ENCODE measurements around the gene FAM117A.

DNA sequence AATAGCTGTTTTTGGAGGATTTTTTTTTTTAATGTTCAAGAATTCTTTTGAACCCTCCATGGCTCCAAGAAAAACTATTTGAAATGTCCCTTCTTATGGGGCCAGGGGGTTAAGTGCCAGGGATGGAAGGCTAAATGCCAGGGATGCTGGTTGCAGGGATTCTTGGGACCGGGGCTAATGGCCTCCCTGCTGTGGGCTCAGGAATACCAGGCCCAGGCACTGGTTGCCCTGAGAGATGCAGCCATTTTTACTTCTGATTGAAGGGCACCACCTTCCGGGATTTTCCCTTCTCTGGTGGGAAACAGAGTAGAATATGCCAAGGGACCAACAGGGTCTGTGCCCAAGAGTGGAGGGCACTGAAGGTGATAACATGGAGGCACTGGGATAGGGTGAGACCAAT is 13.6 kb upstream of the FAM117A start:
- TF ChIP-seq, protein P1, sequence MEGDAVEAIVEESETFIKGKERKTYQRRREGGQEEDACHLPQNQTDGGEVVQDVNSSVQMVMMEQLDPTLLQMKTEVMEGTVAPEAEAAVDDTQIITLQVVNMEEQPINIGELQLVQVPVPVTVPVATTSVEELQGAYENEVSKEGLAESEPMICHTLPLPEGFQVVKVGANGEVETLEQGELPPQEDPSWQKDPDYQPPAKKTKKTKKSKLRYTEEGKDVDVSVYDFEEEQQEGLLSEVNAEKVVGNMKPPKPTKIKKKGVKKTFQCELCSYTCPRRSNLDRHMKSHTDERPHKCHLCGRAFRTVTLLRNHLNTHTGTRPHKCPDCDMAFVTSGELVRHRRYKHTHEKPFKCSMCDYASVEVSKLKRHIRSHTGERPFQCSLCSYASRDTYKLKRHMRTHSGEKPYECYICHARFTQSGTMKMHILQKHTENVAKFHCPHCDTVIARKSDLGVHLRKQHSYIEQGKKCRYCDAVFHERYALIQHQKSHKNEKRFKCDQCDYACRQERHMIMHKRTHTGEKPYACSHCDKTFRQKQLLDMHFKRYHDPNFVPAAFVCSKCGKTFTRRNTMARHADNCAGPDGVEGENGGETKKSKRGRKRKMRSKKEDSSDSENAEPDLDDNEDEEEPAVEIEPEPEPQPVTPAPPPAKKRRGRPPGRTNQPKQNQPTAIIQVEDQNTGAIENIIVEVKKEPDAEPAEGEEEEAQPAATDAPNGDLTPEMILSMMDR (IDR thresholded peaks at IDR 0.05; ENCODE audit: extremely low read depth in 1 of 2, insufficient read depth in 1 of 2, low read depth in 1 of 2, low read length in 2 of 2): no peak
- no peak for TF ChIP-seq MYC (IDR thresholded peaks at IDR 0.05; ENCODE audit: low read depth, low read length)
- no peak for TF ChIP-seq POLR2A (IDR thresholded peaks at IDR 0.05; ENCODE audit: low read depth, low read length)
- TF ChIP-seq EZH2 (IDR thresholded peaks at IDR 0.05; ENCODE audit: borderline replicate concordance, low read depth, low read length, severe bottlenecking): no peak
- TF ChIP-seq JUN (IDR thresholded peaks at IDR 0.05; ENCODE audit: borderline replicate concordance, insufficient read depth, insufficient read length, low read depth): no peak
- TF ChIP-seq, protein P2, sequence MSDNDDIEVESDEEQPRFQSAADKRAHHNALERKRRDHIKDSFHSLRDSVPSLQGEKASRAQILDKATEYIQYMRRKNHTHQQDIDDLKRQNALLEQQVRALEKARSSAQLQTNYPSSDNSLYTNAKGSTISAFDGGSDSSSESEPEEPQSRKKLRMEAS (IDR thresholded peaks at IDR 0.05; ENCODE audit: insufficient read depth, insufficient read length): no peak

All from endothelial cell of umbilical vein (primary cell).